Transverse colon (tissue), 4 donors: ENCODE measurements around the gene PCSK5.

Experiments used
- CTCF ChIP-seq, 5 experiments: fragments of 200-600 bp in 3 of 5; fragments of 450-650 bp in 2 of 5; sonication (generic) in 3 of 5; IDR thresholded peaks; 1 replicate in 2 of 5; 2 replicates in 3 of 5; pipeline ENCODE4 v1.5.1; 2016 to 2017; ENCODE audit warnings: antibody characterized with exemption in 5 of 5, inconsistent platforms in 3 of 5, mild to moderate bottlenecking in 2 of 5, moderate library complexity in 1 of 5
- POLR2A ChIP-seq: fragments of 450-650 bp; IDR thresholded peaks from one replicate; pipeline ENCODE4 v1.6.1; 2016; ENCODE audit warnings: antibody characterized with exemption, mild to moderate bottlenecking, moderate library complexity
- POLR2AphosphoS5 ChIP-seq, 3 donors: sonication (generic); formaldehyde crosslinking; IDR thresholded peaks; one replicate each; pipeline ENCODE4 v1.6.1; 2016; ENCODE audit warnings: antibody characterized with exemption in 3 of 3

DNA sequence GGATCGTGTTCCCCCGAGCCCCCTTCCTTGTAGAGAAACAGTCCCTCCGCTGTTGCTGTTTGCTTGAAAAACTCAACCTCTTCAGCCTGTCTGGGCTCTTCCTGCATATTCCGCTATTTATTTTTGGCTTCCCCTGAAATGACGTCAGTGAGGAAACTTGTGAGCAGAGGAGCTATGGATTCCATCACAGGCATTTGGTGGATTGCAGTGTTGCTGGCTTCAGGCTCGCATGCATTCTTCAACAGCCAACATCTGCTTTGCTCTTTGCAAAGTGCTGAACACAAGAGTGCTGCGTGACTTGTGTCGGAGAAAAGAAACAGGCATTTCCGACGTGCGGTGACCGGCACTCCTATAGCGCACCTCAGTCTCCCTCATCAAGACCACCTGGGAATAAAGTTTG is 271.1 kb downstream of the PCSK5 start:
- TF ChIP-seq CTCF (IDR thresholded peaks at IDR 0.05) (no peak), POLR2A (no peak), POLR2AphosphoS5 (IDR thresholded peaks at IDR 0.05) (peak in 2 of 3 donors; percentile 20 to 37)
